ENCODE data around the gene DYRK3.
A peak's percentile ranks its signal among the peaks of the same experiment; 100 is the strongest.

DYRK3 gene

DNA sequence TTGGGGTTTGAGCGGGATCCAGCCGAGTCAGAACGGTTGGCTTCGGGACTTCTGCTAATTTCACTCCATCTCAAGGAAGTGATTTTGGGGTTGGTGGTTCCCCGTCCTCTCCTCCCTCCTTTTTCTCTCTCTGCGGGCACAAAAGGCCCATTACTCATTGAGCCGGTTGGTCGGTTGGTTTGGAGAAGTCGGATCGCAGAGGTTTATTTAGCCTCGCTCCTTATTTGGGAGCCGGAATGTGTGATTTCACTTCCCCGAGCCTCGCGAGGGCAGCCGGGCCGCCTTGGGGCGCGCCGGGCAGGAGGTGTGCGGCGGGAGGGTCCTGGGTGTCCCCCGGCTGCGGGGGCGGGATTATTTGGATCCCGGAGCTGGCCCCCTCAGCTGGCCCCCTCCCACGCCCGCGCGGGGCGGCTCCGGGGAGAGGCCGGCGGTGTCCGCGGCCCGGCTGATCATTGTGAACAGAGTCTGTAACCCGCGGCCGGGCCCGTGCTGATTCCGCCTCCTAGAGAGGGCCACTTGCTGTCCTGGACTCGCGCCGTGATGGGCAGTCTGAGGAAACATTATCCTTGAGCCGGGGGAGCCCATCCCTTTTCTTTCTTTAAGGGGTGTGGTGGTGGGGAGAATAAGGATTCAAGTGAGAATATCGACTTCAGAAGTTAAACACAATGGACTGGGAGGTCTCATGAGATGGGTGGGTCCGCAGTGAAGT, 50.6 kb downstream of the DYRK3 start:
- FAIRE-seq, result peak; percentile 26

DNA sequence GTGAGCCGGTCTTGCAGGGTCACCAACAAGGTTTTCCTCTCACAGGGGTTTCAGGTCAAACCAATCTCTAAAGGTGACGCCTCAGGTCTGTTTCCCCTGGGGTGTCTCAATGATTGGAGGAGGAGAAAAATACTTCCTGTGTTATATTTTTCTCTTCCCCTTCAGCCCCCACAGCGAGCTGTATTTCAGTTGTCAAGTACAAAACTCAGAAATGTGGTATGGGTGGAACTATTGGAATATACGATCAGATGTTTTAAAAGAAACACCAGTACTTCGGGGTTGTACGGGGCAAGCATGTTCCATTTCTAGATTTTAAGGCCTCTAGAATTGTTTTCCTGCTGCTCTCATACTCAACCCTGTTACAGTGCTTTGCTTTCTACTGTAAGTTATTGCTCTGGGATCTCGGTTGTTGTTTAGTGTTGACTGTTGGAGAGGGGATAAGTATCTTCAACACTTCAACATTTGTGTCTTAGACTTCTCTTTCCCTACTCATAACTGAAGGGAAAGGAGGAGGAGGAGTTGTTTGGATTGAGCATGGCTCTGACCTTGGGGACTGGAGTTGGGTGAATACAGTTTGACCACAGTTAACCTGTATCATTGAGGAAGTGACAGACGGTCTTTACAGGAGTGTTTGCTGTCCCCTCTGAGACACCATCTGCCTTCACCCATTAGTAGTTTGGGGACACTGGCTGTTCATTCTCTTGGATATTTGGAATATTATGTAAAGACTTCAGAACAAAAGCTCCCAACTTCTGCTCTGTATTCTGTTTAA, 51.3 kb downstream of the DYRK3 start:
- FAIRE-seq, result peak; percentile 38
- peak; percentile 43 for DNase-seq (ENCODE audit: insufficient read length, low spot score)
- TF ChIP-seq POU2F2 (IDR thresholded peaks at IDR 0.05; ENCODE audit: low read depth, low read length), result no peak
- no peak for TF ChIP-seq POLR2A (IDR thresholded peaks at IDR 0.05; ENCODE audit: low read depth, low read length)
- peak; percentile 62 for TF ChIP-seq SPI1 (IDR thresholded peaks at IDR 0.05; ENCODE audit: low read depth, low read length)
- no peak for TF ChIP-seq POLR2AphosphoS5 (IDR thresholded peaks at IDR 0.05; ENCODE audit: low read depth, low read length)
- TF ChIP-seq TAF1 (IDR thresholded peaks at IDR 0.05; ENCODE audit: low read depth, low read length), result no peak
- TF ChIP-seq PAX5 (IDR thresholded peaks at IDR 0.05; ENCODE audit: insufficient read depth, low read length, severe bottlenecking), result no peak

More for the DNA sequence above, 50.6 kb downstream of the DYRK3 start:
- peak; percentile 37 for DNase-seq (ENCODE audit: insufficient read length, low spot score)
- TF ChIP-seq POLR2A (IDR thresholded peaks at IDR 0.05; ENCODE audit: low read depth, low read length) (peak; percentile 10; the same call in 1 of the 2 replicates), SPI1 (IDR thresholded peaks at IDR 0.05; ENCODE audit: low read depth, low read length) (no peak), TAF1 (IDR thresholded peaks at IDR 0.05; ENCODE audit: low read depth, low read length) (no peak; the same call in 1 of the 2 replicates), POLR2AphosphoS5 (IDR thresholded peaks at IDR 0.05; ENCODE audit: low read depth, low read length) (no peak)

DNA sequence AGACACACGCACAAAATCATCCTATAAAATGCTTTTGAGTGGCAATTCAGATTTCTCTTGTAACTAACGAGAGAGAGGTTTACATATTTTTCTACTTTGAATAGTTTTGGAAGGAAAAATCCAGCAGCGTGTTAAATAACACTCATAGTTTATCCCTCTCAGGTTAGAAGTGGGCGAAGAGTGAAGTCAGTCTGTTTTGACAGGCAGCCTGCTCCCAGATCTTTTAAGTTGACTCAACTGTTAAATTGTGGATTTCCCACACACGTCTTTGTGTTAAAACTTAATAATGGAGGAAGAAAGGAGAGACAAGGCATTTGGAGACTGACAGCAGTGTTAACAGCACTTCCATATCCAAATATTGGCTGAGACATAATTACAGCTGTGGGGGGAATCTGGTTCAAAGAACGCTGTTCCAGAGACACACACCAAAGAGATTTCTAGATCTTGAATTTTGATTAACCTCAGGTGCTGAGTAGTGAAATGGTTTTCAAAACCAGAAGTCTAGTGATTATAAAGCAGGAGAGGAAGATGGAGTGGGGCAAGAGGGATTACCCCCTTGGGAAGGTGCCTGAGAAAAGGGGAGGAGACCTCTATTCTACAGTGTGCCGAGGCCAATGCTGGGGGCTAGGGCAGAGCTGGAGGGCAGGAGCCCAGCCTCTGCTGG, 52.0 kb downstream of the DYRK3 start:
- no peak for FAIRE-seq
- DNase-seq (ENCODE audit: insufficient read length, low spot score), result no peak
- TF ChIP-seq TAF1 (IDR thresholded peaks at IDR 0.05; ENCODE audit: low read depth, low read length), result no peak
- no peak for TF ChIP-seq SPI1 (IDR thresholded peaks at IDR 0.05; ENCODE audit: low read depth, low read length)
- no peak for TF ChIP-seq POLR2A (IDR thresholded peaks at IDR 0.05; ENCODE audit: low read depth, low read length)
- TF ChIP-seq POLR2AphosphoS5 (IDR thresholded peaks at IDR 0.05; ENCODE audit: low read depth, low read length), result no peak
- no peak for TF ChIP-seq POU2F2 (IDR thresholded peaks at IDR 0.05; ENCODE audit: low read depth, low read length)
- TF ChIP-seq PAX5 (IDR thresholded peaks at IDR 0.05; ENCODE audit: insufficient read depth, low read length, severe bottlenecking), result no peak

DNA sequence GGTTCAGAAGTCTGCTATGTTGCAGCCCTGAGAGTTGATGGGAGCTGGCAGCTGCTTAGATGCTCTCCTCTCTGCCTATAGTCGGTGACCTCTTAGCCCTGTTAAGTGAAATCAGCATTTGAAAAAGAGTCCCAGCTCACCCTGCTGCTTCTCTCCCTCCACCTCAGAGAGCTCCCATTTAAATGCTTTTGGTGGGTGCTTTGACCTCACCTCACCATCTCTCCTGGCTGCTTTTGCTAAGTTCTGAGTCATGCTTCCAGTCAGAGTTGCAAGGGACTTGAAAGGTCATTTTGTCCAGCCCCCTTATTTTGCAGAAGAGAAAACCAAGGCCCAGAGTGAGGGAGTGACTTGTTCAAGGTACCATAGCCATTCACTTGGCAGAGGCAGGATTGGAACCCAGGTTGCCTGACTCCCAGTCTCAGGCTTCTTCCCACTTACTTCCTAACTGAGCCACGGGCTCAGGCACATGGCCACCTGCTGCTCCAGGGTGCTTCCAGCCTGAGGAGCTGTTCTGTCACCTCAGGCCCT, 52.6 kb downstream of the DYRK3 start:
- no peak for TF ChIP-seq SPI1 (IDR thresholded peaks at IDR 0.05; ENCODE audit: low read depth, low read length)
- FAIRE-seq (no peak), DNase-seq (ENCODE audit: insufficient read length, low spot score) (no peak)

DNA sequence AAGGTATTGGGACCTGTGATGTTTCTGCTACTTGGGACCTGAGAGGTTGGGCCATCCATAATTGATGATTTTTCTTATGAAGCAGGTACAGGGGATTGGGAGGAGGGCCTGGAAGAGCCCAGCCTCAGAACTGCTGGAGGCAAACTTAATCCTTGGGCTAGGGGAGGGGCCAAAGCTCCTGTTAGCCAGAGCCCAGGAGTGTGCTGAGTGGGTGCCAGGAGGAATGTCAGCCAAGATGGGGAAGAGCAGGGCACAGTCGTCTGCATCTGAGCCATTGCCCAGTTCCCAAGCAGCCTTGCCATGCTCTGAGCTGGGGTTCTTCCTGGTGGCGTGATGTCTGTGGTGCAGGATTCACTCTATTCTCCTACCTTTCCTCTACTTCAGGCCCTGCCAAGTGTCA, 55.2 kb downstream of the DYRK3 start:
- no peak for FAIRE-seq
- DNase-seq (ENCODE audit: insufficient read length, low spot score), result no peak
- no peak for TF ChIP-seq SPI1 (IDR thresholded peaks at IDR 0.05; ENCODE audit: low read depth, low read length)
- TF ChIP-seq POLR2A (IDR thresholded peaks at IDR 0.05; ENCODE audit: low read depth, low read length), result no peak
- no peak for TF ChIP-seq POLR2AphosphoS5 (IDR thresholded peaks at IDR 0.05; ENCODE audit: low read depth, low read length)
- no peak for TF ChIP-seq POU2F2 (IDR thresholded peaks at IDR 0.05; ENCODE audit: low read depth, low read length)
- no peak for TF ChIP-seq PAX5 (IDR thresholded peaks at IDR 0.05; ENCODE audit: insufficient read depth, low read length, severe bottlenecking)
- TF ChIP-seq TAF1 (IDR thresholded peaks at IDR 0.05; ENCODE audit: low read depth, low read length), result no peak

DNA sequence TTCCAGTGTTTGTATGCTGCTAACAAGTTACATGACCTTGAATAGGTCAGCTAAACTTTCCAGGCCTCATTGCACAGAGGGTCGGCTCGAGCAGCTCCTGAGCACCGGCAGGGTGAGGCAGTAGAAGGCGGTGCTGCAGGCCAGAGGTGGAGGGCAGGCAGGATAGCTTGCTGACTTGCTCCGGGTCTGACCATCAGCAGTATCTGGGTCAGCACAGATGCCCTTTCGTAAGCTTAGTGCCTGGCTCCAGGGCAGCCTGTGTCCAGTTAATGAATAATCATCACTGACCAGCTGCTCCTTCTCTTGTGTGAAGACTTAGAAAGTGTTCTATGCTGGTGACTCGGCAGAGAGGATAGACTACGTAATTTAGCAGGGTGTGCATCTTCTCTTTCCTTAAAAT, 56.3 kb downstream of the DYRK3 start:
- TF ChIP-seq POLR2AphosphoS5 (IDR thresholded peaks at IDR 0.05; ENCODE audit: low read depth, low read length) (no peak), TAF1 (IDR thresholded peaks at IDR 0.05; ENCODE audit: low read depth, low read length) (no peak), POU2F2 (IDR thresholded peaks at IDR 0.05; ENCODE audit: low read depth, low read length) (no peak), PAX5 (IDR thresholded peaks at IDR 0.05; ENCODE audit: insufficient read depth, low read length, severe bottlenecking) (no peak)
- no peak for DNase-seq (ENCODE audit: insufficient read length, low spot score)
- FAIRE-seq, result no peak

DNA sequence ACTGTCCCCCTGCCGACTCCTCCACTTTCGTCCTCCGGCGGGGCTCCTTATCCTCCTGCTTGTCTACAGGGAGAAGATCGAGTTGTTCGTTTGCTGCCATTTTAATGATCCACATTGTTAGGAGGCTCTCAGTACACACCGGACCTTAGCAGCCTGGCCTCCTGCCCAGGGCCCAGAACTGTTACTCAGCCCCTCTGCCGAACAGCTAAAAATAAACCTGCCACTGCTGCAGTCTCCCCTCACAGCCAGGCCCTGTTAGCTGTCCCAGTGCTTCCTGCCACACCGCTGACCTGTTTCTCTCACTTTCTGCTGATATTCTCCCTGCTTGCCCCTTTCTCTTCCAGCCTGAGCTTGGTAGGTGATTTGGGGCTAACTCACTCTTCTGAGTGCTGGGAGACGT, 57.7 kb downstream of the DYRK3 start:
- no peak for TF ChIP-seq PAX5 (IDR thresholded peaks at IDR 0.05; ENCODE audit: insufficient read depth, low read length, severe bottlenecking)
- TF ChIP-seq SPI1 (IDR thresholded peaks at IDR 0.05; ENCODE audit: low read depth, low read length), result no peak
- TF ChIP-seq POU2F2 (IDR thresholded peaks at IDR 0.05; ENCODE audit: low read depth, low read length), result no peak
- no peak for TF ChIP-seq POLR2AphosphoS5 (IDR thresholded peaks at IDR 0.05; ENCODE audit: low read depth, low read length)
- no peak for TF ChIP-seq TAF1 (IDR thresholded peaks at IDR 0.05; ENCODE audit: low read depth, low read length)
- no peak for TF ChIP-seq POLR2A (IDR thresholded peaks at IDR 0.05; ENCODE audit: low read depth, low read length)
- no peak for FAIRE-seq
- no peak for DNase-seq (ENCODE audit: insufficient read length, low spot score)

DNA sequence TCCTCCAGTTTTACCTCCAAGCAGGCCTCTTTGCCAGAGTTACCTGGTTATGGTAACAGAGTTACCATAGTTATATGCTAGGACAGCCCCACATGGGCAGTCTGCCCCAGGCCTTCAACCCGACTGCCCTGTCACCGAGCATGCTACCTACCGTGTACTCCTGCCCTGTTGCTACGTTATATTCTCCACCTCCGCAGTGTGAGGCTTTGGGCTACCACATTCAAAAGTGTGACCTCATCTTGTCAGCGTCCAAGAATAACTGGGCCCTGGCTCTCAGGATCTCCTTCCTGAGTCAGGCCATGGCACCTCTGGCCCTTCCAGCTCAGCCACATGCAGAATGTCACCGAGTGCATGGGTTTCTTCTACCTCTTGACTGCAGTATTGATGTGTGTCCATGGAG, 58.3 kb downstream of the DYRK3 start:
- no peak for FAIRE-seq
- no peak for TF ChIP-seq SPI1 (IDR thresholded peaks at IDR 0.05; ENCODE audit: low read depth, low read length)
- TF ChIP-seq POLR2A (IDR thresholded peaks at IDR 0.05; ENCODE audit: low read depth, low read length), result no peak
- no peak for TF ChIP-seq POU2F2 (IDR thresholded peaks at IDR 0.05; ENCODE audit: low read depth, low read length)
- TF ChIP-seq TAF1 (IDR thresholded peaks at IDR 0.05; ENCODE audit: low read depth, low read length), result no peak

DNA sequence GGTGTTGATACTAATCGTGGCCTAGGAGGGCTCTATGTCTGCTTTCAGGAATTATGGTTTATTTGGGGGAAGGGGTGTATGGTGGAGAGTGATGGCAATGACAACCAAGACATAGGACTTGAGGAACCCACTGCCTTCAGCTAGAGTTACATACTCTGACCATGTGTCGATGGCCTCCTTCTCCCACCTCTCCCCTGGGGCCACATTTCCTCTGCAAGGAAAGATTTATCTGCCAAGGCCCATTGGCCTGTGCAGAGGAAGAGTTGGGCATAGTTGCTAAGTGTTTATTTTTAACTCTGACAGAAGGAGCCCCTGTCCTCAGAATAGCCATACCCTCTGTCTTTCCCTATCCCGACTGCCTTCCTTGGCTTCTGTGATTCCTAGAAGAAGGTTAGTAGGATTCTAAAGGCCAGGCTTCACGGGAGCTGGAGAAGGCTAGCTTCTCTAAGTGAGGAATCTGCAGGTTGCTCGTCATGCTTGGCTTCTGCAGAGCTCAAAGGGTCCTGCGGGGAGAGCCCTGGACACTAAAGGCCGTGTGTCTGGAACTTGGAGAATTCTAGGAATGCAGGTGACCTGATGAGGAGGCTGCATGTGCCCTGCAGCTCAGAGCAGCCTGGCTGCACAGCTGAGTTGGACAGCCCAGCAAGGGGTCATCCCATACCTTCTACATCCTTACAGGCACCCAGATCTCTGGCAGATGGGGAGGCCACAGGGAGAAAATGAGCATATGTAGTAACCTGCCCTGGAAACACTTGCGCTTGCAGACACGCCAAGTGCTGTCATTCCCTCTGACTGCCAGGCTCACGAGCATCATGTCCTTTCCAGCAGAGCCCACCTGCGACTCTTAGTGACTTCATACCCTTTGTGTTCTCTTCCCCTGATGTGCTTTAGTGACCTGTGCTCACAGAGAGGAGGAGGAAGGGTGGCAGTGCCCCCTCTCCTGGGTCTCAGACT, 59.1 kb downstream of the DYRK3 start:
- no peak for DNase-seq (ENCODE audit: insufficient read length, low spot score)
- TF ChIP-seq POU2F2 (IDR thresholded peaks at IDR 0.05; ENCODE audit: low read depth, low read length) (no peak), TAF1 (IDR thresholded peaks at IDR 0.05; ENCODE audit: low read depth, low read length) (no peak)
- FAIRE-seq, result no peak

More for the DNA sequence above, 58.3 kb downstream of the DYRK3 start:
- no peak for DNase-seq (ENCODE audit: insufficient read length, low spot score)
